HepG2 (cell line): ENCODE data around the gene ATG5. TPM values are rescaled to one million over a fixed set of nuclear protein-coding genes. Genes with fewer than 3 reads are reported as not detected.

ENCODE experiments used
- ATAC-seq: fragments of 200-7000 bp; cut with Tn5 transposase; 3 replicates; pipeline ENCODE4 v1.9.1; 2020; ENCODE audit warnings: mild to moderate bottlenecking, moderate library complexity
- BruUV-seq: library from RNA; stranded (reverse); fragments of 400-500 nt; replicated peaks from 2 replicates; lab custom pipeline; 2021; lab: Mats Ljungman, UMichigan
- CTCF ChIA-PET: fragments of 300-600 bp; formaldehyde crosslinking; extraction: SDS; loops from one replicate; lab custom pipeline; 2021; ENCODE audit warnings: low total read pairs, inconsistent platforms, low intra/inter-chr PET ratio; lab: Yijun Ruan, JAX
- POLR2A ChIA-PET: fragments of 350-600 bp; sonication (Branson Sonifier 250); formaldehyde crosslinking; loops from one replicate; lab custom pipeline; 2020; ENCODE audit warnings: antibody characterized with exemption, inconsistent platforms; lab: Yijun Ruan, JAX
- DNase-seq: peaks from one replicate; pipeline ENCODE4 v3.0.0-alpha.2; 2015; ENCODE audit warnings: low spot score
- FAIRE-seq: peaks from 3 replicates; lab custom pipeline; 2011; peaks lifted over from hg19 to GRCh38; lab: Jason Lieb, UNC
- H2AFZ ChIP-seq: one replicate; pipeline ENCODE4 v1.6.1; 2011; ENCODE audit warnings: low read length, inconsistent platforms
- H3K27ac ChIP-seq: fragments of 300-600 bp; 3 replicates; pipeline ENCODE4 v1.8.0; 2011; ENCODE audit warnings: mixed run types, mild to moderate bottlenecking, mixed read lengths, low read length, inconsistent platforms; ENCODE audit not compliant: insufficient read depth; ENCODE audit errors: extremely low read length
- H3K27me3 ChIP-seq, 2 experiments: fragments of 200-600 bp in 1 of 2; 2 replicates in 1 of 2; 3 replicates in 1 of 2; pipeline versions ENCODE4 v1.6.0 to v1.8.0; 2011; ENCODE audit warnings: low read length in 2 of 2, mild to moderate bottlenecking in 2 of 2, moderate library complexity in 2 of 2, inconsistent platforms in 1 of 2; ENCODE audit not compliant: insufficient read depth in 2 of 2, control insufficient read depth in 1 of 2
- H3K36me3 ChIP-seq, 2 experiments: fragments of 200-600 bp in 1 of 2; replicated peaks in 1 of 2; 2 replicates in 1 of 2; 3 replicates in 1 of 2; pipeline versions ENCODE4 v1.5.1 to v1.8.0; 2011; ENCODE audit warnings: low read length in 2 of 2, inconsistent platforms in 1 of 2; ENCODE audit not compliant: insufficient read depth in 2 of 2, control insufficient read depth in 1 of 2
- H3K4me1 ChIP-seq: 2 replicates; pipeline ENCODE4 v1.5.1; 2012; ENCODE audit warnings: low read length, inconsistent platforms; ENCODE audit not compliant: insufficient read depth
- H3K4me2 ChIP-seq: 2 replicates; pipeline ENCODE4 v1.6.0; 2011; ENCODE audit warnings: low read depth, low read length, inconsistent platforms
- H3K4me3 ChIP-seq, 3 experiments: fragments of 200-600 bp in 1 of 3; sonication (generic), shearing (Covaris generic) in 1 of 3; replicated peaks in 1 of 3; 2 replicates each; pipeline ENCODE4 v1.5.1; 2011 to 2016; ENCODE audit warnings: low read length in 3 of 3, inconsistent platforms in 2 of 3, low read depth in 2 of 3, mild to moderate bottlenecking in 2 of 3, control low read depth in 1 of 3, mixed read lengths in 1 of 3; ENCODE audit not compliant: insufficient read depth in 1 of 3
- H3K79me2 ChIP-seq: one replicate; pipeline ENCODE4 v1.6.1; 2011; ENCODE audit warnings: low read length, inconsistent platforms; ENCODE audit not compliant: insufficient read depth
- H3K9ac ChIP-seq: 2 replicates; pipeline ENCODE4 v1.6.0; 2011; ENCODE audit warnings: mild to moderate bottlenecking, low read depth, low read length, inconsistent platforms; ENCODE audit not compliant: insufficient read depth
- H3K9me3 ChIP-seq: 2 replicates; pipeline ENCODE4 v1.5.1; 2012; ENCODE audit warnings: mild to moderate bottlenecking, low read length
- H4K20me1 ChIP-seq: 2 replicates; pipeline ENCODE4 v1.6.0; 2011; ENCODE audit warnings: inconsistent platforms, mild to moderate bottlenecking, low read length, moderate library complexity; ENCODE audit not compliant: insufficient read depth
- FOXO1 ChIP-seq: sonication (generic); formaldehyde crosslinking; IDR thresholded peaks from 2 replicates; pipeline ENCODE4 v1.4.0; 2020; ENCODE audit warnings: missing genetic modification reagents
- GATAD1 ChIP-seq: IDR thresholded peaks from 2 replicates; pipeline ENCODE4 v1.6.1; 2016; ENCODE audit warnings: missing genetic modification reagents, missing compliant biosample characterization
- MAX ChIP-seq: IDR thresholded peaks from 2 replicates; pipeline ENCODE4 v1.6.1; 2012; ENCODE audit warnings: inconsistent platforms
- NR2F6 ChIP-seq, 2 experiments: IDR thresholded peaks; 2 replicates each; pipeline ENCODE4 v1.6.1; 2016; ENCODE audit warnings: antibody characterized with exemption in 1 of 2, mild to moderate bottlenecking in 1 of 2
- SMARCC2 ChIP-seq: fragments of 450-650 bp; IDR thresholded peaks from 2 replicates; pipeline ENCODE4 v1.6.1; 2017; ENCODE audit warnings: antibody characterized with exemption, mild to moderate bottlenecking
- SP2 ChIP-seq: sonication (generic); formaldehyde crosslinking; IDR thresholded peaks from 2 replicates; pipeline ENCODE4 v1.5.1; 2020; ENCODE audit warnings: mild to moderate bottlenecking, missing genetic modification reagents
- TEF ChIP-seq: sonication (generic); formaldehyde crosslinking; IDR thresholded peaks from 2 replicates; pipeline ENCODE4 v1.5.0; 2020; ENCODE audit warnings: missing genetic modification reagents
- ZBTB7B ChIP-seq: sonication (generic); formaldehyde crosslinking; IDR thresholded peaks from 2 replicates; pipeline ENCODE4 v1.4.0; 2020; ENCODE audit warnings: missing genetic modification reagents
- ZKSCAN5 ChIP-seq: sonication (generic); formaldehyde crosslinking; IDR thresholded peaks from 2 replicates; pipeline ENCODE4 v1.5.1; 2020; ENCODE audit warnings: mild to moderate bottlenecking, missing genetic modification reagents
- ZNF224 ChIP-seq: sonication (generic); formaldehyde crosslinking; IDR thresholded peaks from 2 replicates; pipeline ENCODE4 v1.5.0; 2020; ENCODE audit warnings: mild to moderate bottlenecking, missing genetic modification reagents
- ZNF232 ChIP-seq: sonication (generic); formaldehyde crosslinking; IDR thresholded peaks from 2 replicates; pipeline ENCODE4 v1.4.0; 2020; ENCODE audit warnings: missing genetic modification reagents, borderline replicate concordance
- ZNF274 ChIP-seq: sonication (generic); formaldehyde crosslinking; IDR thresholded peaks from 2 replicates; pipeline ENCODE4 v1.5.1; 2020; ENCODE audit warnings: mild to moderate bottlenecking, missing genetic modification reagents
- ZNF607 ChIP-seq: sonication (generic); formaldehyde crosslinking; IDR thresholded peaks from 2 replicates; pipeline ENCODE4 v1.5.1; 2020; ENCODE audit warnings: missing genetic modification reagents, mild to moderate bottlenecking, borderline replicate concordance
- ZNF781 ChIP-seq: sonication (generic); formaldehyde crosslinking; IDR thresholded peaks from 2 replicates; pipeline ENCODE4 v1.5.1; 2020; ENCODE audit warnings: borderline replicate concordance, mild to moderate bottlenecking, missing genetic modification reagents; ENCODE audit errors: not compliant biosample characterization
- ZNF782 ChIP-seq: sonication (generic); formaldehyde crosslinking; IDR thresholded peaks from 2 replicates; pipeline ENCODE4 v1.4.0; 2020; ENCODE audit warnings: missing genetic modification reagents, mild to moderate bottlenecking, borderline replicate concordance
- ZSCAN21 ChIP-seq: sonication (generic); formaldehyde crosslinking; IDR thresholded peaks from 2 replicates; pipeline ENCODE4 v1.8.0; 2022; ENCODE audit warnings: mild to moderate bottlenecking, missing genetic modification reagents, moderate library complexity, borderline replicate concordance
- WGBS: methylation state at CpG from one replicate; pipeline ENCODE4 v1.1.6; 2017; ENCODE audit warnings: low lambda C conversion rate; 5-methylcytosine and 5-hydroxymethylcytosine counted together
- in situ Hi-C: cut with HindIII; loops from 2 replicates; pipeline ENCODE4 v1.10.0; 2017; ENCODE audit warnings: low pct_unique_long_range_greater_than_20kb; ENCODE audit not compliant: extremely low pct_ligation_motif_present
- intact Hi-C: fragments of 100-400 bp; cut with micrococcal nuclease; formaldehyde crosslinking; loops from one replicate; pipeline ENCODE4 v1.10.0; 2022; ENCODE audit not compliant: unreplicated experiment
- polyA plus RNA-seq, 8 experiments: library from polyadenylated mRNA; depleted of rRNA in 3 of 8; stranded (reverse) in 7 of 8; unstranded in 1 of 8; fragments of >200 nt; fragmentation: Illumina TruSeq in 4 of 8; extraction: Trizol in 4 of 8; gene quantifications; 2 replicates each; pipeline versions ENCODE4 v1.2.1 to v1.2.3, GENCODE V29; 2011 to 2016; ENCODE audit warnings: low read depth in 4 of 8, missing spikeins in 1 of 8, mixed read lengths in 1 of 8; ENCODE audit not compliant: insufficient read depth in 1 of 8
- total RNA-seq, 5 experiments: library from RNA; depleted of rRNA; stranded (reverse); fragments of >200 nt; fragmentation: Illumina TruSeq; extraction: Trizol; gene quantifications; 2 replicates each; pipeline ENCODE4 v1.2.3, GENCODE V29; 2016; ENCODE audit warnings: low read depth in 1 of 5
- TF ChIP-seq, protein P1 (sequence below): sonication (generic); formaldehyde crosslinking; IDR thresholded peaks from 2 replicates; pipeline ENCODE4 v1.4.0; 2020; ENCODE audit warnings: missing genetic modification reagents, borderline replicate concordance
- TF ChIP-seq, protein P2 (sequence below): sonication (generic); formaldehyde crosslinking; IDR thresholded peaks from 2 replicates; pipeline ENCODE4 v1.4.0; 2020; ENCODE audit warnings: low read depth, missing genetic modification reagents

ATG5 gene
- total and polyA plus RNA-seq, 2 of the 13 experiments (the other 11 are each of a cell fraction or from before 2014, with no cell fraction given) = 21.3 to 48.0 TPM

DNA sequence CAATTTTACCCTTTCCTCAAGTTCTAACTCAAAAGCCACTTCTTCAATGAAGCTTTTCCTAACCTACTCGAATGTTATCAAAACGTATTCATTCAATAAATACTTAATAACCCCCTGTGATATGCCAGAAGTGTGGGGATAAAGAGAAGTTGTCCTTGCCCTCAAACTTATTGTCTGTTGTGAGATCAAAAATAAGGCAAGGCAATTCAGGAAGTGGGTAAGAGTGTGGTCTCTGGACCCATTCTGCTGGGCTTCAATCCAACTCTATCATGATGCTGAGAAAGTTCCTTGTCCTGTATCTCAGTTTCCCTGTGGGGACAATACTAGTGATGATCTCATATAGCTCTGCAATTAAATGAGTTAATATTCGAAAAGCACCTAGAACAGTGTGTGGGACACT, 146.7 kb downstream of the ATG5 start:
- TF ChIP-seq, protein P1, sequence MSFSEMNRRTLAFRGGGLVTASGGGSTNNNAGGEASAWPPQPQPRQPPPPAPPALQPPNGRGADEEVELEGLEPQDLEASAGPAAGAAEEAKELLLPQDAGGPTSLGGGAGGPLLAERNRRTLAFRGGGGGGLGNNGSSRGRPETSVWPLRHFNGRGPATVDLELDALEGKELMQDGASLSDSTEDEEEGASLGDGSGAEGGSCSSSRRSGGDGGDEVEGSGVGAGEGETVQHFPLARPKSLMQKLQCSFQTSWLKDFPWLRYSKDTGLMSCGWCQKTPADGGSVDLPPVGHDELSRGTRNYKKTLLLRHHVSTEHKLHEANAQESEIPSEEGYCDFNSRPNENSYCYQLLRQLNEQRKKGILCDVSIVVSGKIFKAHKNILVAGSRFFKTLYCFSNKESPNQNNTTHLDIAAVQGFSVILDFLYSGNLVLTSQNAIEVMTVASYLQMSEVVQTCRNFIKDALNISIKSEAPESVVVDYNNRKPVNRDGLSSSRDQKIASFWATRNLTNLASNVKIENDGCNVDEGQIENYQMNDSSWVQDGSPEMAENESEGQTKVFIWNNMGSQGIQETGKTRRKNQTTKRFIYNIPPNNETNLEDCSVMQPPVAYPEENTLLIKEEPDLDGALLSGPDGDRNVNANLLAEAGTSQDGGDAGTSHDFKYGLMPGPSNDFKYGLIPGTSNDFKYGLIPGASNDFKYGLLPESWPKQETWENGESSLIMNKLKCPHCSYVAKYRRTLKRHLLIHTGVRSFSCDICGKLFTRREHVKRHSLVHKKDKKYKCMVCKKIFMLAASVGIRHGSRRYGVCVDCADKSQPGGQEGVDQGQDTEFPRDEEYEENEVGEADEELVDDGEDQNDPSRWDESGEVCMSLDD (CRISPR knock-in tag) = no peak
- TF ChIP-seq ZNF781 (CRISPR knock-in tag) (no peak), NR2F6 (IDR thresholded peaks at IDR 0.05) (no peak), NR2F6 (CRISPR knock-in tag; IDR thresholded peaks at IDR 0.05) (no peak), FOXO1 (CRISPR knock-in tag) (no peak), SP2 (CRISPR knock-in tag) (no peak), SMARCC2 (no peak), ZNF782 (CRISPR knock-in tag) (no peak), ZNF224 (CRISPR knock-in tag) (no peak), ZBTB7B (CRISPR knock-in tag) (no peak), ZSCAN21 (CRISPR knock-in tag) (no peak), ZNF607 (no peak), ZKSCAN5 (CRISPR knock-in tag) (no peak), ZNF274 (CRISPR knock-in tag) (no peak), ZNF232 (CRISPR knock-in tag) (no peak), TEF (CRISPR knock-in tag) (no peak), GATAD1 (CRISPR knock-in tag) (no peak), MAX (no peak)
- TF ChIP-seq, protein P2, sequence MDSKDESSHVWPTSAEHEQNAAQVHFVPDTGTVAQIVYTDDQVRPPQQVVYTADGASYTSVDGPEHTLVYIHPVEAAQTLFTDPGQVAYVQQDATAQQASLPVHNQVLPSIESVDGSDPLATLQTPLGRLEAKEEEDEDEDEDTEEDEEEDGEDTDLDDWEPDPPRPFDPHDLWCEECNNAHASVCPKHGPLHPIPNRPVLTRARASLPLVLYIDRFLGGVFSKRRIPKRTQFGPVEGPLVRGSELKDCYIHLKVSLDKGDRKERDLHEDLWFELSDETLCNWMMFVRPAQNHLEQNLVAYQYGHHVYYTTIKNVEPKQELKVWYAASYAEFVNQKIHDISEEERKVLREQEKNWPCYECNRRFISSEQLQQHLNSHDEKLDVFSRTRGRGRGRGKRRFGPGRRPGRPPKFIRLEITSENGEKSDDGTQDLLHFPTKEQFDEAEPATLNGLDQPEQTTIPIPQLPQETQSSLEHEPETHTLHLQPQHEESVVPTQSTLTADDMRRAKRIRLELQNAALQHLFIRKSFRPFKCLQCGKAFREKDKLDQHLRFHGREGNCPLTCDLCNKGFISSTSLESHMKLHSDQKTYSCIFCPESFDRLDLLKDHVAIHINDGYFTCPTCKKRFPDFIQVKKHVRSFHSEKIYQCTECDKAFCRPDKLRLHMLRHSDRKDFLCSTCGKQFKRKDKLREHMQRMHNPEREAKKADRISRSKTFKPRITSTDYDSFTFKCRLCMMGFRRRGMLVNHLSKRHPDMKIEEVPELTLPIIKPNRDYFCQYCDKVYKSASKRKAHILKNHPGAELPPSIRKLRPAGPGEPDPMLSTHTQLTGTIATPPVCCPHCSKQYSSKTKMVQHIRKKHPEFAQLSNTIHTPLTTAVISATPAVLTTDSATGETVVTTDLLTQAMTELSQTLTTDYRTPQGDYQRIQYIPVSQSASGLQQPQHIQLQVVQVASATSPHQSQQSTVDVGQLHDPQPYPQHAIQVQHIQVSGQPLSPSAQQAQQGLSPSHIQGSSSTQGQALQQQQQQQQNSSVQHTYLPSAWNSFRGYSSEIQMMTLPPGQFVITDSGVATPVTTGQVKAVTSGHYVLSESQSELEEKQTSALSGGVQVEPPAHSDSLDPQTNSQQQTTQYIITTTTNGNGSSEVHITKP (CRISPR knock-in tag) = no peak
- no peak for ATAC-seq

More for the DNA sequence above, 146.7 kb downstream of the ATG5 start:
- DNase-seq (no peak), FAIRE-seq (no peak)
- H3K27ac ChIP-seq = no peak overlapping the region
- BruUV-seq = no TSS peak
- 0 out of 2 replicates have a peak, but pooled peaks cover 7% of the 10 kb centered on the region for H3K4me1 ChIP-seq
- no peak overlapping the region for H3K4me3 ChIP-seq
- no peak overlapping the region for H2AFZ ChIP-seq
- POLR2A ChIA-PET = no interaction called here
- H3K4me2 ChIP-seq = no peak overlapping the region
- H4K20me1 ChIP-seq = no peaks in the 10 kb centered on the region
- H3K27me3 ChIP-seq = no peaks in the 10 kb centered on the region
- no peak overlapping the region for H3K9ac ChIP-seq
- no peaks in the 10 kb centered on the region for H3K9me3 ChIP-seq
- WGBS = 48% methylated on average over 3 of the region's 3 CpGs
- H3K36me3 ChIP-seq = no peaks in the 10 kb centered on the region
- CTCF ChIA-PET = no interaction called here
- in situ Hi-C loops = no loop called here
- intact Hi-C loops = no loop called here
- H3K79me2 ChIP-seq = no peaks in the 10 kb centered on the region
